SU-DHL-6 (cell line): ENCODE data around the gene AKT3.

Experiments used
- EZH2phosphoT487 ChIP-seq: fragments of 200-600 bp; sonication (generic), shearing (Covaris generic); conservative IDR thresholded peaks from 2 replicates; pipeline ENCODE4 v1.6.1; 2018; ENCODE audit warnings: mild to moderate bottlenecking, antibody characterized with exemption, low read length, moderate library complexity, mixed read lengths
- TF ChIP-seq, protein P1 (sequence below): fragments of 200-600 bp; sonication (generic); IDR thresholded peaks from one replicate; pipeline ENCODE4 v1.5.1; 2017; ENCODE audit warnings: antibody characterized with exemption, mild to moderate bottlenecking, low read length, moderate library complexity; ENCODE audit not compliant: insufficient read depth, poor library complexity, severe bottlenecking

DNA sequence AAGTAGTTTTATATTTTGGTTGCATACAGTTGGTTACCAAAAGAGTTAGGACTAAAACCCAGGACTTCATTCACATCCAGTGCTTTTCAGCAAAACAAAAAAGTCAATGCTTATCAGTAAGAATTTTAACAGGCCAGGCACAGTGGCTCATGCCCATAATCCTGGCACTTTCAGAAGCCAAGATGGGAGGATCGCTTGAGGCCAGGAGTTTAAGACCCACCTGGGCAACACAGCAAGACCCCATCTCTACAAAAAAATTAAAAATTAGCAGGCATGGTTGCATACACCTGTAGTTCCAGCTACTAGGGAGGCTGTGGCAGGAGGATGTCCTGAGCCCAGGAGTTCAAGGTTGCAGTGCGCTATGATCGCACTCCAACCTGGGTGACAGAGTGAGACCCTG, 47.3 kb downstream of the AKT3 start:
- TF ChIP-seq, protein P1, sequence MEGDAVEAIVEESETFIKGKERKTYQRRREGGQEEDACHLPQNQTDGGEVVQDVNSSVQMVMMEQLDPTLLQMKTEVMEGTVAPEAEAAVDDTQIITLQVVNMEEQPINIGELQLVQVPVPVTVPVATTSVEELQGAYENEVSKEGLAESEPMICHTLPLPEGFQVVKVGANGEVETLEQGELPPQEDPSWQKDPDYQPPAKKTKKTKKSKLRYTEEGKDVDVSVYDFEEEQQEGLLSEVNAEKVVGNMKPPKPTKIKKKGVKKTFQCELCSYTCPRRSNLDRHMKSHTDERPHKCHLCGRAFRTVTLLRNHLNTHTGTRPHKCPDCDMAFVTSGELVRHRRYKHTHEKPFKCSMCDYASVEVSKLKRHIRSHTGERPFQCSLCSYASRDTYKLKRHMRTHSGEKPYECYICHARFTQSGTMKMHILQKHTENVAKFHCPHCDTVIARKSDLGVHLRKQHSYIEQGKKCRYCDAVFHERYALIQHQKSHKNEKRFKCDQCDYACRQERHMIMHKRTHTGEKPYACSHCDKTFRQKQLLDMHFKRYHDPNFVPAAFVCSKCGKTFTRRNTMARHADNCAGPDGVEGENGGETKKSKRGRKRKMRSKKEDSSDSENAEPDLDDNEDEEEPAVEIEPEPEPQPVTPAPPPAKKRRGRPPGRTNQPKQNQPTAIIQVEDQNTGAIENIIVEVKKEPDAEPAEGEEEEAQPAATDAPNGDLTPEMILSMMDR = no peak
- TF ChIP-seq EZH2phosphoT487 = no peak
